ENCODE results near the gene SOST. TPM values are rescaled to one million over a fixed set of nuclear protein-coding genes. Genes with fewer than 3 reads are reported as not detected.

SOST gene
- polyA plus RNA-seq, 5 donors = 0.04 to 0.18 TPM; not detected in 3

DNA sequence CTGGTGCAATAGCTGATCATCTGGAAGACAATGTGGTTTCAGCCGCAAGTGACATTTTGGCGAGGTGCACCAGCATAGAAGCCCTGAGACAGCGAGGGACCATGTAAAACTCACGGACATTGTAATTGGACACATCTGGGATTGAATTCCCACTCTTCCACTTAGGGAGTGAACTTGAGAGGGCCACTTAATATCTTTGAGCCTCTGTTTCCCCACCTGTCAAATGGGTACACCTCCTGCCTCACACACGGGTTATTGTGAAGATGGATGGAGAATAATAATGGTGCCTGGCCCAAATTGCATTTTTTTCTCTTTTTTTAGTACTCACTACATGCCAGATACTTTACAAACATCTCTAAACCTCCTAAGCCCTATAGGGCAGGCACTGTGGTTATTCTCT is 51.4 kb downstream of the SOST start:
- DNase-seq = no peak

DNA sequence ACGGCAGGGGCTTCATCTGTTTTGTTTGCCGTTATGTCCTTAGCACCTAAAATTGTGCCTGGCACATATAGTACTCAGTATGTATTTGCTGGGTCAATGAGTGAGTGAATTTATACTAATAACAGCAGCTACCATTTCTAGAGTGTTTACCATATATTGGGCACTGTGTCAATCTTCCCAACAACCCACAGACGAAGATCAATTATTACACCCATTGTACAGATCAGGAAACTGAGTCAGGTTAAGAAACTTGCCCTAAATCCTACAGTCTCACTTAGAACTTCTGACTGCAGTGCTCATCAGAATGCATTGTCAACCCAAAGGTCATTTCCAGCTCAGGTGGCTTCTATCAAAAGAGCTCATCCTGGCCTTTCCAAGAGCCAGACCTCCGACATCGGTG is 52.4 kb downstream of the SOST start:
- DNase-seq = no peak

Other genes with a start within 250 kb of the SOST start
- 10 to 100 TPM in 3 of 5 donors, 1 to 10 TPM in 2; 8.8 to 22.0 (median 16.7) TPM for gene ETV4, start 212.5 kb downstream of the SOST start, polyA plus RNA-seq (ENCODE audit: insufficient read depth in 1 of 5, insufficient read length in 5 of 5, low replicate concordance in 1 of 5)
- gene MEOX1, start 96.9 kb downstream of the SOST start, polyA plus RNA-seq (ENCODE audit: insufficient read depth in 1 of 5, insufficient read length in 5 of 5, low replicate concordance in 1 of 5) = under 1 TPM; 0.21 to 0.64 (median 0.31) TPM
- 10 to 100 TPM; 29.5 to 33.5 (median 31.7) TPM for gene DUSP3, start 20.2 kb upstream of the SOST start, polyA plus RNA-seq (ENCODE audit: insufficient read depth in 1 of 5, insufficient read length in 5 of 5, low replicate concordance in 1 of 5)
- gene CFAP97D1, start 21.6 kb upstream of the SOST start, polyA plus RNA-seq (ENCODE audit: insufficient read depth in 1 of 5, insufficient read length in 5 of 5, low replicate concordance in 1 of 5) = under 1 TPM in 4 of 5 donors, not detected in 1; 0.03 to 0.09 (median 0.05) TPM
- 10 to 100 TPM in 3 of 5 donors, 1 to 10 TPM in 2; 9.3 to 13.7 (median 10.6) TPM for gene MPP3, start 74.4 kb upstream of the SOST start, polyA plus RNA-seq (ENCODE audit: insufficient read depth in 1 of 5, insufficient read length in 5 of 5, low replicate concordance in 1 of 5)
- gene CD300LG, start 88.4 kb upstream of the SOST start, polyA plus RNA-seq (ENCODE audit: insufficient read depth in 1 of 5, insufficient read length in 5 of 5, low replicate concordance in 1 of 5) = 1 to 10 TPM in 4 of 5 donors, under 1 TPM in 1; 0.77 to 1.8 (median 1.3) TPM
- gene MPP2, start 148.7 kb upstream of the SOST start, polyA plus RNA-seq (ENCODE audit: insufficient read depth in 1 of 5, insufficient read length in 5 of 5, low replicate concordance in 1 of 5) = 1 to 10 TPM; 3.5 to 5.1 (median 4.7) TPM
- gene PPY, start 183.7 kb upstream of the SOST start, polyA plus RNA-seq (ENCODE audit: insufficient read depth in 1 of 5, insufficient read length in 5 of 5, low replicate concordance in 1 of 5) = 1 to 10 TPM in 4 of 5 donors, not detected in 1; 1.5 to 2.2 (median 1.6) TPM
- gene PYY, start 195.1 kb upstream of the SOST start, polyA plus RNA-seq (ENCODE audit: insufficient read depth in 1 of 5, insufficient read length in 5 of 5, low replicate concordance in 1 of 5) = under 1 TPM in 4 of 5 donors, not detected in 1; 0.17 to 0.79 (median 0.26) TPM
- gene NAGS, start 245.8 kb upstream of the SOST start, polyA plus RNA-seq (ENCODE audit: insufficient read depth in 1 of 5, insufficient read length in 5 of 5, low replicate concordance in 1 of 5) = 1 to 10 TPM; 2.2 to 4.3 (median 4.2) TPM

All from right lung (tissue), 5 donors.